GM18873 (cell line): ENCODE measurements around the gene PPP1R9A.
"Not testable (repeated sequence)": the region's sequence is repeated elsewhere in the genome, so short reads cannot be mapped to it uniquely, and the experiment has no call there.

Source experiments
- ATAC-seq: cut with Tn5 transposase; IDR thresholded peaks from one replicate; pipeline ENCODE4 v1.9.1; 2021; ENCODE audit warnings: mild to moderate bottlenecking, moderate library complexity, moderate number of reproducible peaks; ENCODE audit not compliant: unreplicated experiment, low FRiP score

Gene PPP1R9A

GRCh38 chr7:94971051-94971867, 63.9 kb downstream of the PPP1R9A start:
- ATAC-seq = no peak

DNA sequence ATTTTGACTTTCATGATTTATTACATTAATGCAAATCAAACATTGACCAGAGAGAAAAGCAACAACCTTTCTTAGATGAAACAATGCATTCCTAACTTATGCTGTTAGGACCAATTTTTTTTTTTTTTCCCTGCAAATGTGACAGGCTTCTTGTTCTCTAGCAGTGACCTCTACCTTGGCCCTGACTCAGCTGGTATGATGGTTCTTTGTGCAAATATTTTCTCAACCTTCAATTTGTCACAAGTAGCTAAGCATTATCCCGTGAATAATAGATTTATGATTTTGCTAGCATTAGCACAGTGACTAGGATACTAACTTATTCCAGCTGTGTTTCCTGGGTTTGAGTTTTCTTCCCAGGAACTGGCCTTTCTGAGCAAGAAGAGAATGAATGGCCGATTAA, 64.9 kb downstream of the PPP1R9A start:
- no peak for ATAC-seq

GRCh38 chr7:94973844-94974243, 66.5 kb downstream of the PPP1R9A start:
- ATAC-seq = no peak

DNA sequence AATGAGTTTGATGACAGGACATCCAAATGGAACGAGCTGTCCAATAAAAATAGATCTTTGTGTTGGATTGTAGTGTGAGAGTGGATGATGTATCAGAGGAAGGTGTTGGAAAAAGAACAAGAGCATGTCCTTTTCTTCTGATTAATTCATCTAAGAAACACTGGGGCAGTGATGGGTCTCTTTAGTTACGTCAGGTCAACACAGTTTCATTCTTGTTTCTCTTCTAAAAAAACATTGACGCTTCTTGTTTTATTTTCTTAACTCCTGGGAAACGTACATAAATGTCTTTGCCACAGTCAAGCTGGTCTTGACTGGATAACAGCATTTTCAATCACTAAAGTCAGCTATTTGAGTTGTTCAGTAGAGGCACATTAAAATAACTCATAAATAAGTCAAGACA, 67.0 kb downstream of the PPP1R9A start:
- ATAC-seq = no peak

DNA sequence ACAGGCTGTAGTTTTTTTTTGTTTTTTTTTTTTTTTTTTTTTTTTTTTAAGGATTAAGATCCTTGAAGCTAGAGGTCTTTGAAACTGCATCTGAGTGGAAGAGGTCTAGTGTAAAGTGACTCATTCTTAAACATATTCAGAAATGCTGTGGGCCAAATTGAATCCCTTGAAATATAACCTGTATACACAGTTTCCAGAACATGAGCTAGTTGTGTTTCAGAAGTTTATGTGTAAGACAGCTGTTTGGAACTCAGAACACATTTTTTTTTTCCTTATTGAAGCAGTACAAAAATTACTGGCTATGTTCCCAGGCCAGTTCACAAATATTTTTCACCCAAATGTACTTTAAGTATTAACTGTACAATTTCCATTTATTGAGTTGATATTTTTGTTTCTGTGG, 67.9 kb downstream of the PPP1R9A start:
- no peak for ATAC-seq

- ATAC-seq = no peak
Observed at GRCh38 chr7:94980418-94981142, 73.2 kb downstream of the PPP1R9A start.

- no peak for ATAC-seq
Observed at GRCh38 chr7:94995921-94996320, 88.5 kb downstream of the PPP1R9A start.

GRCh38 chr7:94996369-94996768, 89.0 kb downstream of the PPP1R9A start:
- ATAC-seq = no peak

DNA sequence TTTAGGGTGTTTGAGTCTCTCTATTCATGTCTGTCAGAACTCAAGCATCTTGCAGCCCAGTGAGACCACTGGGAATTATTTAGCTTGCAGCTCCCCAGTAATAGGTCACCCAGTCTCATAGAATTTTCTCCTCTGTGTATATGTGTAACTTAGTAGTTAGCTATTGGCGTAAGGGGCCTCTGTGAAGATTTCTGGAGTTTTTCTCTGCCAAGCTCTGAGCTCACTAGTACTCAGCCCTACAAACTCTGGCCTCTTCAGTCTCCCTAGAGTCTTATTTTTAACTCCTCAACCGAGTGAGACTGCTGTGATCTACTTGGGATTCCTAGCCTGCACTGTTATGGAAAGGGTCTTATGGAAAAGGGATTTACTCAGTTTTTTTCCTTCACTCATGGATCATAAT, 90.2 kb downstream of the PPP1R9A start:
- no peak for ATAC-seq

DNA sequence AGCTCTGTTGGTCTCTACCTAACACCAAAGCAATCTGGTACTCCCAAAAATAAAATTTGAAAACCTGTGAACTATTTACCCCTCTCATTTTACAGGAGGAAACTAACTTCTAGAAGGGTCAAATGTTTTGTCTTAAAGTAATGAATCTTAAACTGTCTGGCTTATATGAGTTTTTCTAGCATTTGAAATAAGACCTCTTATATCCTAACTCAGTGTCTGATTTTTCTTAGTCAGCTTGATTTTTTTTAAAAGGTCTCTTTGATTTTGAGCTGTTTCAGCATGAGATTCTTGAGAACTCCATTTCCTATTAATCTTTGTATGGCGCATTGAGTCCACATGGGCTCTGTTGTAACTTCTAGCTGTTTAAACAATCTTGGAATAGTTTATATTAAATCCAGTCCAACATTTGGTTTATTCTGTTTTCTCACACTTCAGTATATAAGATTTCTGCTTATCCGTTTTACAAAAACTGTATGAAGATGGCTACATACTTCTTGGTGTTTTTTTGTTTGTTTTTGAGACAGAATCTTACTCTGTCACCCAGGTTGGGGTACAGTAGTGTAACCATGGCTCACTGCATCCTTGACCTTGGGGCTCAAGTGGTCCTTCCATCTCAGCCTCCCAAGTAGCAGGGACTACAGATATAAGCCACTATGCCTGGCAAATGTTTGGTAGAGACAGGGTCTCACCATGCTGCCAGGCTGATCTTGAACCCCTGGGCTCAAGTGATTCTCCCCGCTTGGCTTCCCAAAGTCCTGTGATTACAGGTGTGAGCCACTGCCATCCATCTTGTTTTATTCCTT, 91.1 kb downstream of the PPP1R9A start:
- ATAC-seq = no peak

- ATAC-seq = no peak
Observed at GRCh38 chr7:94999069-94999351, 91.6 kb downstream of the PPP1R9A start.

DNA sequence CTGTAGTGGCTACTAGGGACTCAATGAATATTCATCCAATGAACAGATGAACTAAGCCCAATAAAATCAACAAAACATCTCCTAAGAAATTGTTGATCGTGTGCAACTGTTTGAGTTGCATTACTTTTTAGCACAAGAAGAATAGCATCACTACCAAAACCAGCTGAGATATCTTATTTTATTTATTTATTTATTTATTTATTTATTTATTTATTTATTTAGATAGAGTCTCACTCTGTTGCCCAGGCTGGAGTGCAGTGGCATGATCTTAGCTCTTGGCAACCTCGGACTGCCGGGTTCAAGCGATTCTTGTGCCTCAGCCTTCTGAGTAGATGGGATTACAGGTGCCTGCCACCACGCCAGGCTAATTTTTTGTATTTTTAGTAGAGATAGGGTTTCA, 92.2 kb downstream of the PPP1R9A start:
- not testable (repeated sequence) for ATAC-seq

GRCh38 chr7:95001258-95001657, 93.9 kb downstream of the PPP1R9A start:
- ATAC-seq = no peak

DNA sequence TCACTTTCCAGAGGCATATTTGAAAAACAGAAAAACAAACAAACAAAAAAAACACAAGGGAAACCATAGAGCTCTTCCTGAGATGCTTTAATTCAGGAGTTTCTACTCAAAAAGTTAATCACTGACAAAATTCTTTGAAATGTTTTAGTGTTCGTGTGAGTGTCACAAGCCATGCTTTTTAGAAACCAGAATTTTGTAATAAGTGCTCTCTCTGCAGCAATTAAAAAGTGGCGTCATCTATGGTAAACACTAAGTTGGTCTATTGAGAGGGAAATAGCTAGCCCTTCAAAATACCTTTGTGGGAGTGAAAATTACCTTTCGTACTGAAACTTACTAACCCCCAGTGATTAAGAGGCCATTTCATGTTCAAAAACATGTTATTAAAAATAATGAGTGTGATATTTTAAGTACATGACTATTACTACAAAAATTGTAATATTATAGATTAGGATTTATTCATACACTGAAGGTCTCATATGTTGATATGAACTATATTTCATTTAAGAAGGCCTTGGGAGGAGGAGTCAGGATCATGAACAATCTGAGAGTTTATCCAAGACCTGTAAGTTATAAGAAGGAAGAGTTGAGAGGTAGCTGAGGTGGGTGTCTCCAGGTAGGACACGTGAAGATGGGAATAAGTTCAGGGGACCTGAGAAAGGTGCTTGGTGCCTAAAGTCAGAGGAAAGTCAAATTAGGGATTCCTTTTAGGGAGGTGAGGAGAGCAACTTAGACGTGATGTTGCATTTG, 94.6 kb downstream of the PPP1R9A start:
- ATAC-seq = no peak

DNA sequence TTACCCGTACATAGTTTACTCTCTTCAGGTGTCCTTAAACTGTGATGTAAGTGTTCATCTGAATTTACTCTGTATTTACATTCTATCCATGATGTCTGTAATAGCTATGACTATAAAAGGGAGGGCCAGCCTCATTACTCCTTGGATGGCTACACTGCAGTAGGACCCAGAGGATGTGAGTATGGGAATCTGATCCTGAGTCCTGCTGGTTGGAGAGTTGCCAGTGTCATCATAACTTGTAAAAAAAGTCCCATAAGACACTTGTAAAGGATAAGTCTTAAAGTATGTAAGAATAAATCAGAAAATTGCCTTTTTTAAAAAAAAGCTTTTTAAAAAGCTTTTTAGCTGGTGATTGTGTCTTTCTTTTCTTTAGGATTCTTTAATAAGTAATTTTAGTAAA, 95.4 kb downstream of the PPP1R9A start:
- no peak for ATAC-seq

DNA sequence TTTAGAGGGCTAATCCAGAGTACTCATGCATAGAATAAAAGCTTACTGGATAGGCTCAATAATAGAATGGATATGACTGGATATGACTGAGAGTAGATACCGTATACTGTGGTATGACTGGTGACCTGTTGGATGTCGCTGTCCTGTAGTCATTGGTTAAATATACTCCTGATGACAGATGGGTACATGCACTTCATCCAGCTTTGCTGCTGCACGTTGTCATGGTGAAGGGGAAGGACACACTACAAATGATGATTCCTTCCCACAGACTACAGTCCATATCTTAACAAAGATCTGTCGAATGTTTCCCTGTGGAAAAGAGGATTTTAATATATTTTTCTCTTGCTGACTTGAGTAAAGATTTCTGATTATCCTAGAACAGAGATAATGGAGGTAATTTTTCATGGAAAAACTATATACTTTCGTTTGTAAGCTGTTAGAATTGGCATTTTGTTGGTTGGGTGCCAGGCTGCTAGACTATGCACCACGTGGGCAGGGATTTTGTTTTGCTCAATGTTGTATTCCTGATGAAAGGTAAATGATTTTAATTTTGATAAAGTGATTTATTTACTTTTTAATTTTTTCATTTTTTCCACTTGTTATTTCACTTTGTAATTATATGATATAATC, 97.3 kb downstream of the PPP1R9A start:
- no peak for ATAC-seq

DNA sequence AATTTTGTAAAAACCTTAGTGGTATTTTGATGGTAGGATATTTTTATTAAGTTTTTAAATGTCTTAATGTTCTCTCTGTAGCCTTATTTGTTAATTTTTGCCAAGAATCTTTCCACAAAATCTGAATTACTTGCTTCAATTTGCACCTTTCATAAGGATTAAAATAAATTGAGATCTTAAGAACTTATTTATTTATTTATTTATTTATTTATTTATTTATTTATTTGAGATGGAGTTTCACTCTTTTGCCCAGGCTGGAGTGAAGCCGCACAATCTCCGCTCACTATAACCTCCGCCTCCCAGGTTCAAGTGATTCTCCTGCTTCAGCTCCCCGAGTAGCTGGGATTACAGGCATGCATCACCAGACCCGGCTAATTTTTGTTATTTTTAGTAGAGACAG, 98.6 kb downstream of the PPP1R9A start:
- no peak for ATAC-seq

GRCh38 chr7:95008773-95009172, 101.4 kb downstream of the PPP1R9A start:
- not testable (repeated sequence) for ATAC-seq

GRCh38 chr7:95011146-95011928, 103.9 kb downstream of the PPP1R9A start:
- no peak for ATAC-seq
